ENCODE data around the gene MESP1.

- TF ChIP-seq POLR2A (IDR thresholded peaks at IDR 0.05; ENCODE audit: low read length) (no peak), GATA1 (IDR thresholded peaks at IDR 0.05; ENCODE audit: low read depth, low read length) (no peak)
Observed at GRCh38 chr15:89774492-89774891, 23.4 kb upstream of the MESP1 start.
